ENCODE results near the gene LPAR5.

Gene LPAR5

GRCh38 chr12:6635856-6636531 lies at the start of gene LPAR5:
LPAR5 (minus strand) TSS chr12:6635959; CDS start chr12:6621248, 14,711 bp downstream.
- no peak for DNase-seq

DNA sequence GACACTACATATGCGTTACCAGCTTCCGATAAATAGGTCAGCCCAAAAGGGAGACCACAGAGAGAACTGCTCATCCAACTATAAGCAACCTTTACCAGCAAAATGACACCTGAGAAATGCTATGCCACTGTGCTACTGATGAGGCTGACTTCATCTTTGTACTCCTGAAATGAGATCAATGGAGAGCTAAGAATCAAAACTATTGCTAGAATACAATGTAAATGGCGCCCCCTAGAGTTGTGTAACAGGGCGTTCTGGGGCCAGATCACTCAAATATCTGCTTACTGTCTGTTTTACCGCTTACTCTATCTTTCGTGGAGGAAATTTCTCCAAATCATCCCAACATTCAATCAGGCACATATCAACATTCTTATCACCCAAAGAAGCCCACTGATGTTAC lies 48.9 kb upstream of the LPAR5 start:
- peak; percentile 14 for DNase-seq

DNA sequence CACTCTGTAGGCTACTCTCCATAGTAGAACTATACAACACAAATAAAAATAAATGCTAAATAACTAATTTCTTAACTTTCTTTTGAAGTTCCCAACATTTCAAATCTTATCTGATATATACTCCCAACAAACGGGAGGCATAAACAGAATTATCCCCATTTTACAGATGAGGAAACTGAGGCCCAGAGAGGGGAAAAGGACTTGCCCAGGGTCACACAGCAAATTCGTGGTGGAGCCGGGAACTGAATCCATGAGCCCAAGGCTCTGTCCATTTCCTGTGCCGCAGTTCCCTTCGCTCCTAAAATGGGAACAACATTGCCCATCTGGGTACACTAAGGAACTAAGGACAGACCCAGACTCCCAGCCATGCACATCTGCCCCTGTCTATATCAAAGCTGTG lies 41.2 kb upstream of the LPAR5 start:
- no peak for DNase-seq

- no peak for DNase-seq
These were observed 36.4 kb upstream of the LPAR5 start for GRCh38 chr12:6672143-6672542.

DNA sequence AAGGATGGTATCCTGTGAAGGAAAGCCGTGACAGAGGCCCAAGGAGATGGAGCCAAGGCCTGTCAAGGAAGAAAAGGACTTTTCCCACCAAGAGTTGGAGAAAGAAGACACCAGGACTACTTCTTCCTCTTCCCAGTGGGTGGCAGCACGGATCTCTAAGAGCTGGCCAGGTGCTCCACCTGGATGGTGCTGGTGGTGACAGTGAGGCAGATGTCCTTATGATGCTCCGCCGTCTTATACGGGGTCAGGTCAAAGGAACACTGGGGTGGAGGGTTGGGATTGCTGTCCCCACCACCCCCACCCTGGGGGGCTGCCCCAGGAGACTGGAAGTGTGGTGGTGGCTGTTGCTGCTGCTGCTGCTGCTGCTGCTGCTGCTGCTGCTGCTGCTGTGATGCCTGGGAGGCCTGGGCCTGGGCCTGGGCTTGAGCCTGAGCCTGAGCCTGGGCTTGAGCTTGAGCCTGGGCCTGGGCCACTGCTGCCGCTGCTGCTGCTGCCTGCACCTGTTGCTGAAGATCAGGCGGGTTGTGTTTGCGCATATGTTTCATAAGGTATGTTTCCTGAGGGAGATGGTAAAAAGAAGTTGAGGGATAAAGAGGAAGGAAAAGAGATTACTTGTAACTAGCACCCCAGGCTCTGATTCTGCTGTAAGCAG lies 31.9 kb upstream of the LPAR5 start:
- no peak for DNase-seq

GRCh38 chr12:6666211-6666610 lies 30.5 kb upstream of the LPAR5 start:
- DNase-seq: no peak

DNA sequence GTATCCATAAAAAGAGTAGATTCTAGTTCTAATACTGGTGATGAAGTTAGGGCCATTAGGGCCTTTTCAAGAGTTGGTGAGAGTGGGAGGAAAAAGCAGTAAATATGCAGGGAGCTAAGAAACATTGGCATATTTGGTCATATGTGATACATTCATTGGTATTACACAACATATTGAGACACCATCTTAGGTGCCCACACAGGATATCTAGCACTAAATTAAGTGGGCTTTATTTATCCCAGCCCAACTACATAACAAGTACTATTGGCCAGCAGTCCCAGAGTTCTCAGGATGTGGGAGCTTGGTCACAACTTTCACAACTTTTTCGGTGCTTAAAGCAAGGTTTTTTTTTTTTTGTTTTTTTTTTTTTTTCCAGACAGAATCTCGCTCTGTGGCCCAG lies 29.1 kb upstream of the LPAR5 start:
- DNase-seq: no peak

GRCh38 chr12:6662906-6663742 lies 27.4 kb upstream of the LPAR5 start, which contains the start of gene ING4:
ING4 (minus strand) TSS chr12:6663119; CDS start chr12:6663101, 18 bp downstream.
- peak; percentile 98 for DNase-seq

DNA sequence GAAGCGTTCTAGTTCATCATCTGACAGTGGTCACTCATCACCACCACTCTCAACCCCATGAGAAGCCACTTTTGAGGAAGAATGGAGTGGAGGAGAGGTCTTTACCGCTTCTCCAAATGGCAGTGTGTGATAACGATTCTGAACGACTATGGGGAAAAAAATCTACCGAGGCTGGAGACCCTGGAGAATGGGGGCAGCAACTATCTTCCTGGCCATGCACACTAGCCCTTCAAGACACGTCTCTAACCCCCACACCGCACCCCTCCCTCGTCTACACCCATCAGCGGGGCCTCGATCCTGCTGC lies 26.8 kb upstream of the LPAR5 start:
- peak; percentile 32 for DNase-seq

DNA sequence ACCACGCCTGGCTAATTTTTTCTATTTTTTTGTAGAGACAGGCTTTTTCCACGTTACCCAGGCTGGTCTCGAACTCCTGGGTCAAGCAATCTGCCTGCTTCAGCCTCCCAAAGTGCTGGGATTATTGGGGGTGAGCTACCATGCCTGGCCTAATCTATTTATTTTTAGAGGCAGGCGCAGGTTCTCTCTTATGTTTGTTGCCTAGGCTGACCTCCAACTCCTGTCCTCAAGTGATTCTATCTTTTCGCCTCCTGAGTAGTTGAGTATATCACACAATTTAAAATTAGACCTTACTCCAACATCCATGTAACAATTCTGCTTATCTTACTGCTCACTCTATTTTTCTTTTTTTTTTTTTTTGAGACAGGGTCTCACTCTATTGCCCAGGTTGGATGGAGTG lies 18.2 kb upstream of the LPAR5 start:
- DNase-seq: no peak

DNA sequence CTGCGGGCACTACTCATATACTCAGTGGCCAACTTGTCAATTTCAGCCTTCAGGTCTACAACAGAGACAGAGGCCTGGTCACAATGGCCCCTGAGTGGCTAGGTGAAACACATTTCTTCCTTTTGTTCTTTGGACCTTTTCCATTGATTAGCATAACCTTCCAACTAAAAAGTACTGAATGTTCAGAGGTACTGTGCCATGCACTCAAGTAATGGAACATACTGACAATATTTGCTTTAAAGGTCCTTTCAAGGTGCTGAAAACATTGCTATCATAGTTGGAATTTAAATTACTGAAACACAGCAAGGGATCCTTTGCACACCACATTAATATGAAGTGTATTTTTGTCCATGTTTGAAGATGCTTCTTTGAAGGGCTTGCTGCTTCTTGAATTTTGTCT lies 17.6 kb upstream of the LPAR5 start:
- no peak for DNase-seq

GRCh38 chr12:6652391-6652790 lies 16.6 kb upstream of the LPAR5 start:
- DNase-seq: no peak

GRCh38 chr12:6650832-6651231 lies 15.1 kb upstream of the LPAR5 start:
- DNase-seq: no peak

DNA sequence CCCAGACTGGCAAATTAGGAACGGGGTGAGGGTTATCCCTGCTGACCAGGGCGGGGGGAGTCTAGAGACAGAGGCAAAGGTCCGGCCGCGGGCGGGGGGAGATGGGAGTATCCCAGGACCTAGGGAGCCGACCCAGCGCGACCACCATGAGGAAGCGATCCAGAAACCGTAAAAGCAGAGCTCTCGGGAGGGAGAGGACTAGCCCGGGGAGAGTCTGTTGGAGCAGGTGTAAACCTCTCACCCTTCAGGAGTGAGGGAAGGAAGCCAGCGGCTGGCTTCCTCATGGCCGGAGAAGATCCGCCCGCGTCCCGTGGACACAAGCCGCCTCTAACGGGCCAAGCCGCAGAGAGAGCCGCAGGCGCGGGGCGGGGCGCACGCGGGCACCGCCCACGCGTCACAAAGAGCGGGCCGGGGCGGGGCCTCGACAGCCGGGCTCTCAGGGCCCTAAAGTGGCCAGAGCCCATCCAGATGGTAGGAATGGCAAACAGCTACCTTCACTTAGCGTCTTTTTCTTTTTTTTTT lies 11.4 kb upstream of the LPAR5 start, which contains the start of gene ACRBP:
Gene ACRBP, minus strand, starts transcription at position 350 of the 522 bp plus-strand sequence. Its CDS starts 66 bp downstream, at position 284.
- no peak for DNase-seq

DNA sequence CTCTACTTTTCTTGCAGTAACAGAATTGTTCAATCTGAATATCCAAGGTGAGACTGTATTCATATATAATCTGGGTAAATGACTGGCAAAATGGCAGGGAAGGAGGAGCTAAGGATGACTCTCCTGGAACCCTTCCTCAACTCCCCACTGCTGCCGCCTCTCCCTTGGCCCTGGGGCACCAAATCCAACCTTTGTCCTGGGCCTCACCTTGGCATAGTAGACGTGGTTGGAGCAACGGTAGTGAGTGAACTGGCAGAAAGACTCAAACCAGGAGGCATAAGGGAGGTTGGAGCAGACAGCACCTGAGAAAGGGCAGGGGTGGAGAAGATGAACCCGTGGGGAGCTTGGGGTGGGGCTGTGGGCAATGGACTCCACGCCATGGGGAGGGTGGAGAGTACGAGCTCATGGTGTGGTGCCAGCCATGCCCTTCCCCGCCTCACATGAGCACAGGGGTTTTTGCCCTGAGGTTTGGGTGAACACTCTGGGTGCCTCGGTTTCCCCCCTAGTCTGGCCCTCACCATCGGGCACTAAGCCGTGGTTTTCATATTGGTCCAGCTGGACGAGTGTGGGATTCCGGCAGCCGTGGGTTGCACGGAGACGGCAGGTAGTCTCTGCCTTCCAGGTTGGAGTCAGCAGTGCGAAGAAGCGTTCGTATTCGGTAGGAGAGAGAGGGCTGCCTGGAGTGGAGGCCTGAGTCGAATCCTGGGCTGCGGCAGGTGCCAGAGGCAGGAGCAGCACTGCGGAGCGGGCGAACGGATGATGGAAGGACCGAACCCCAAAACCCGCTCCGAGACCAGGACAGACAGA lies 10.7 kb upstream of the LPAR5 start:
- DNase-seq: no peak

- DNase-seq: no peak
These were observed 9.1 kb upstream of the LPAR5 start for GRCh38 chr12:6644903-6645302.

DNA sequence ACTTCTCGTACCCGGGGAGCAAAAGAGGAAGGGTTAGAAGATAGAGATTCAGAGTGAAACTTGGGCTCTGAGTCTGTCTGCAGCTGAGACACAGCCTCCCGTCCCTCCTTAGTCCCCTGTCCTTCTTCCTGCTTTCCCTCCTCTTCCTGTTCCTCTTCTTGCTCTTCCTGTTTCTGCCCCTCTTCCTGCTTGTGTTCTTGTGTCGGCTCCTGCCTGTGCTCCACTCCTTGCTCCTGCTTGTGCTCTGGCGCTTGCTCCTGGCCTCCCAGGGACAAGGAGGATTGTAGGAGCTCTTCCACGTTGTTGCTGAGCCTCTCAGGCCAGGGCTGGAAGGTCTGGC lies 8.5 kb upstream of the LPAR5 start:
- DNase-seq: no peak

DNA sequence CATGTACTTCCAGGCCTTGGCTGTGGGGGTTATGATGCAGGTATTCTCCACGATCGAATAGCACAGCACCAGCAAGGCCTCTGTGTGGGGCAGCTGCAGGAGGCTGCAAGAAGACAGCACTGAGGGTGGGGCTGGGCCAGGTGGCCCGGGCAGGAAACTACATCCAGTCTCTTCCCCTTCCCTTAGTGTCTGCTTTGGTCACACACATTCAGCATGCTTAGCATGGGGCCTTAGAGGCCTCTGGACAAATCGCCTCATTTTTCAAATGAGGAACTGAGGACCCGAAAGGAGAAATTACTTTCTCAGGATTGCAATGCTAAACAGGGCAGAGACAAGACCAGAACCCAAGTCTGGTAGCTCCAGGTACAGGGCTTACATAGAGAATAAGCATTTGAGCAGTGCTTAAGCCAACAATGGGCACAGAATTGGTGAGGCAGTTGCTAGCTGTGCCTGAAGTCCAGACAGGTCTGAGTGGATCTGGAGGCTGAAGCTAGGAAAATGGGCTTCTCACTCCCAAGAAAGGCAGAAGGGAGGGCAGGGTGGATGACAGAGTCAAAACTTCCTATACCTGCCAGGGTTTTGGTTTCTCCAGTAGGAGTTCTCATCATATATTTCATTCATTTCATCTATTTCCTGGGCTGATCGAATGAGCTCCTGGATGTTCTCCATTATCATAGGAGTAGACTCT lies 8.0 kb upstream of the LPAR5 start:
- no peak for DNase-seq

- DNase-seq: no peak
These were observed 5.4 kb upstream of the LPAR5 start for GRCh38 chr12:6641131-6641530.

DNA sequence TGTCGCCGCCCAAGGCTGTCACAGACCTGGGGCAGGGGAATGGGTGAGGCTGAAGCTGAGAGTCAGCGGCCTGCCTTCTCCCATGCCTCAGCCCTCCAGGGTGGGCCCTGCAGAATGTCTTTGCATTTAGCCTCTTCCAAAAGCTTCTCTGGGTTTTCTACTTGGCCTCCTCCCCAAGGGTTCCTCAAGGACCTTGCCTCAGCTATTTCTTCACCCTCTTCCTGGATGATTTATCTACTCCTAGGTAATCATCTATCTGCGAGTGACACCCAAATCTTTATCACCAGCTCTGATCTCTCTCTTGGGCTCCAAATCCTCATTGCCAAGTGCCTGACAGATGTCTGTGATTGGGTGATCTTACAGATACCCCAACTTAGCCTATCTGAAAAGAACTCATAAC lies 4.7 kb upstream of the LPAR5 start:
- no peak for DNase-seq

DNA sequence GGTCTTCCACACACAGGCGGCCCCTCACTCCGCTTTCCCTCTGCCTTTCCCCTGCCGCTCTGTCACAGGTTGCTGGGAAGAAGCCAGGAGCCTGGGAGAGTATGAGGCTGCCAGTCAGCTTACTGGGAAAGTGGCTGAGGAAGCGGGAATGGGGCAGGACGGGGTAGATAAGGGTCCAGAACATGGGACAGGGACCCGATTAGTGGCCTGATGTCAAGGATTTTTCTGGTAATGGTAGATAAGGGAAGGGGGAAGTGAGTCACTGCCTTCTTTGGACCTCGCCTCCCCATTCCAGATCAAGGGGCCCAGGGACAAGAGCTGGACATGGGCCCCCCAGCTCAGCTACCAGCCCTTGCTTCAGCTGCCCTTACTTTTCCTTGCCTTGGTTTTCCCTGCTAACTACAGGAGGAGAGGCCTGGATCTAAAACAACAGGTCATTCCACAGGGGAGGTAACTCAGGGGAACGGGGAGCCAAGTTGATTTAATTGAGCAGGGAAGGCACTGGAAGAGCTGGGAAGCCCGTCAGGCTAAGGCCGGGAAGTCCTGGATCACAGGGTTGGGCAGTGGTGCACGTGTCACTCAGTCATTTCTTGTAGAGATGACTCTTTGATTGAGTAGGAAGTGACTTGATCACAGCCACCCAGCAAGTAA lies 3.5 kb upstream of the LPAR5 start:
- DNase-seq: no peak

DNA sequence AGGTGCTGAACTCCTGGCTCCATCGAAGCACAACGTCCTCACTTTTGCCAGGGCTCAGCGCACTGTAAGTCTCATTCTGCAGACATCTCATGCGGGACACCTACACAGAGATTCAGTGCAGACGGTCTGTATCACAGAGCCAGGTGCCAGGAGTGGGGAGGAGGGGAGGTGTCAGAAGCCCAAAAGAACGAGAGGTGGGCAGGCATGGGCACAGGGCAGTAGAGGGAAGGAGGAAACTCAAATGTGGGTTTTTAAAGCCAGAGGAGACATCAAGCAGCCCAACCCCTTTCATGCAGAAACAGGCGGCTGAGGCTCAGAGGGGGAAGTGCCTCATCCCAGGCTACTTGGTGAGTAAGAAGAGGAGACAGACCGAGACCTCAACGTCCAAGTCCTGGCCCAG lies 2.5 kb upstream of the LPAR5 start:
- no peak for DNase-seq

Data from NCI-H1092 (cell line).